Loucy (cell line): ENCODE measurements around the gene CHST7.

Experiments
- H2AFZ ChIP-seq: fragments of 200-600 bp; sonication (generic); 2 replicates; pipeline ENCODE4 v1.6.0; 2016; ENCODE audit warnings: antibody characterized with exemption, mild to moderate bottlenecking, low read length, moderate library complexity
- H3F3A ChIP-seq: fragments of 200-600 bp; 2 replicates; pipeline ENCODE4 v1.6.0; 2016; ENCODE audit warnings: antibody characterized with exemption, low read depth, mild to moderate bottlenecking
- H3K27me3 ChIP-seq: fragments of 200-600 bp; sonication (generic); 2 replicates; pipeline ENCODE4 v1.6.1; 2014; ENCODE audit warnings: low read length, mild to moderate bottlenecking; ENCODE audit not compliant: insufficient read depth, poor library complexity, severe bottlenecking
- H3K36me3 ChIP-seq: fragments of 200-600 bp; sonication (generic); 2 replicates; pipeline ENCODE4 v1.6.1; 2016; ENCODE audit warnings: low read length; ENCODE audit not compliant: insufficient read depth
- H3K4me1 ChIP-seq: fragments of 200-600 bp; sonication (generic); 2 replicates; pipeline ENCODE4 v1.5.1; 2014; ENCODE audit warnings: low read length, mild to moderate bottlenecking; ENCODE audit not compliant: insufficient read depth, poor library complexity, severe bottlenecking
- H3K4me2 ChIP-seq: fragments of 200-600 bp; sonication (generic); 2 replicates; pipeline ENCODE4 v1.6.0; 2014; ENCODE audit warnings: antibody characterized with exemption, low read length, low read depth, mild to moderate bottlenecking; ENCODE audit not compliant: poor library complexity, severe bottlenecking
- H3K4me3 ChIP-seq: fragments of 200-600 bp; sonication (generic); 2 replicates; pipeline ENCODE4 v1.5.1; 2014; ENCODE audit warnings: low read length, mild to moderate bottlenecking, mixed read lengths; ENCODE audit not compliant: poor library complexity, severe bottlenecking
- H3K79me2 ChIP-seq: fragments of 200-600 bp; sonication (generic); 2 replicates; pipeline ENCODE4 v1.6.1; 2014; ENCODE audit warnings: low read length; ENCODE audit not compliant: insufficient read depth
- H3K9ac ChIP-seq: fragments of 200-600 bp; sonication (generic); 2 replicates; pipeline ENCODE4 v1.6.0; 2014; ENCODE audit warnings: mild to moderate bottlenecking, low read depth, low read length, moderate library complexity; ENCODE audit not compliant: poor library complexity, severe bottlenecking
- H3K9me2 ChIP-seq: fragments of 200-600 bp; sonication (generic); replicated peaks from 2 replicates; pipeline ENCODE4 v1.6.1; 2016; ENCODE audit warnings: low read depth, low read length, mixed read lengths
- H3K9me3 ChIP-seq: fragments of 200-600 bp; sonication (generic); 2 replicates; pipeline ENCODE4 v1.6.1; 2014; ENCODE audit warnings: mild to moderate bottlenecking, antibody characterized with exemption, low read length, low read depth; ENCODE audit not compliant: insufficient read depth
- H4K20me1 ChIP-seq: fragments of 200-600 bp; sonication (generic); 2 replicates; pipeline ENCODE4 v1.6.0; 2014; ENCODE audit warnings: antibody characterized with exemption, low read length, mild to moderate bottlenecking; ENCODE audit not compliant: insufficient read depth, poor library complexity, severe bottlenecking
- EZH2phosphoT487 ChIP-seq: fragments of 200-600 bp; IDR thresholded peaks from 2 replicates; pipeline ENCODE4 v1.6.1; 2018; ENCODE audit warnings: antibody characterized with exemption, mild to moderate bottlenecking, moderate library complexity, borderline replicate concordance
- TF ChIP-seq, protein P1 (sequence below): fragments of 200-600 bp; sonication (generic); conservative IDR thresholded peaks from 2 replicates; pipeline ENCODE4 v1.5.1; 2014; ENCODE audit warnings: mild to moderate bottlenecking, antibody characterized with exemption, low read length

CHST7 gene

DNA sequence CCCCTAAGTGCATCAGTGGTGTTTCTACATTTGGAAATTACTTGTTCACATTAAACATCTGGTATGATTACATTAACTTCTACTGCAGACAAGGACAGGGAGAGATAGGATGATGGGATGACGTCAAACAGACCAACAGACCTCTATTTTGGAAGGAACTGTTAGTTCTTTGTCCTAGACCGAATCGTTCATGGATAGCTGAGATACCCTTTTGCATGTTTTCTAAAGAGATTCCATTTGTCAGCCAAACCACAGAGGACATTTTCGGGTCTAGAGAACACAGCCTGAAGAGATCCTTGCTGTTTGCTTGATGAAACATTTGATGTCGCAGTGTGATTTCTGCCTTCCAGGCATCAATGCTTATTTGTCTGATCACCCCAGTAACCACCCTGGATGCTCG is 27.7 kb downstream of the CHST7 start:
- Histone ChIP-seq H3F3A (no peaks in the 10 kb centered on the region), H3K27me3 (no peaks in the 10 kb centered on the region), H4K20me1 (no peaks in the 10 kb centered on the region), H2AFZ (no peak overlapping the region), H3K9me2 (no peaks in the 10 kb centered on the region), H3K79me2 (no peaks in the 10 kb centered on the region), H3K4me3 (no peak overlapping the region), H3K36me3 (no peaks in the 10 kb centered on the region), H3K9ac (no peak overlapping the region), H3K9me3 (no peaks in the 10 kb centered on the region), H3K4me1 (no peaks in the 10 kb centered on the region), H3K4me2 (no peak overlapping the region)
- TF ChIP-seq EZH2phosphoT487 = no peak
- TF ChIP-seq, protein P1, sequence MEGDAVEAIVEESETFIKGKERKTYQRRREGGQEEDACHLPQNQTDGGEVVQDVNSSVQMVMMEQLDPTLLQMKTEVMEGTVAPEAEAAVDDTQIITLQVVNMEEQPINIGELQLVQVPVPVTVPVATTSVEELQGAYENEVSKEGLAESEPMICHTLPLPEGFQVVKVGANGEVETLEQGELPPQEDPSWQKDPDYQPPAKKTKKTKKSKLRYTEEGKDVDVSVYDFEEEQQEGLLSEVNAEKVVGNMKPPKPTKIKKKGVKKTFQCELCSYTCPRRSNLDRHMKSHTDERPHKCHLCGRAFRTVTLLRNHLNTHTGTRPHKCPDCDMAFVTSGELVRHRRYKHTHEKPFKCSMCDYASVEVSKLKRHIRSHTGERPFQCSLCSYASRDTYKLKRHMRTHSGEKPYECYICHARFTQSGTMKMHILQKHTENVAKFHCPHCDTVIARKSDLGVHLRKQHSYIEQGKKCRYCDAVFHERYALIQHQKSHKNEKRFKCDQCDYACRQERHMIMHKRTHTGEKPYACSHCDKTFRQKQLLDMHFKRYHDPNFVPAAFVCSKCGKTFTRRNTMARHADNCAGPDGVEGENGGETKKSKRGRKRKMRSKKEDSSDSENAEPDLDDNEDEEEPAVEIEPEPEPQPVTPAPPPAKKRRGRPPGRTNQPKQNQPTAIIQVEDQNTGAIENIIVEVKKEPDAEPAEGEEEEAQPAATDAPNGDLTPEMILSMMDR = no peak

DNA sequence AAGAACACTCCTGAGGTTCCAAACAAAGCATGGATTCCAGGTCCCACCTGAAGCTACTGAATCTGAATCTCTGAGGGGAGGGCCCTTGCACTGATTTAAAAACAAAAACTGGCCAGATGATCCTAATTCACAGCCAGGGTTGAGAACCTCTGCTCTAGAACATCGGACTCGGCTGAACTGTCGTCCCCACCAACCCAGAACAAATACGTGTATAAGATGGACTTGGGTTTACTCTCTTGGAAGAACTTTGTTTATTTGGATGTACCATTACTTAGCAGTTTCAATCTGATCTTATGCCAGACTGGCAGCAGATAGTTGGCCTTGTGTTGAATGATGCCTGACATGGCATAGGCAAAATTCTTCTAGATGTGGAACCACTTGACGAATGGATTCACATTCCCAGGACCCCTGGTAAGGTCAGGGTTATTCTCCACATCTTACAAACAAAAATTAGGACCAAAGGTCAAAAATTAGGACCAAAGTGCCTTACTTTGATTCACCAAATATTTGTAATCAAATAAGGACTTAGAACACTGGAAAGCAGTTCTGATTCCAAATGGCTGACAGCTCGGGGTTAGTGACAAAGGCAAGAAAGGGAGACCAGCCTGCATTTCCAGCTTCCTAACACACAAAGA is 29.0 kb downstream of the CHST7 start:
- Histone ChIP-seq H3K9me2 (no peaks in the 10 kb centered on the region), H3K4me1 (no peaks in the 10 kb centered on the region), H2AFZ (no peak overlapping the region), H3K9ac (no peak overlapping the region), H3K4me3 (no peak overlapping the region), H3K27me3 (no peaks in the 10 kb centered on the region), H3K36me3 (no peaks in the 10 kb centered on the region), H3K4me2 (no peak overlapping the region), H3K9me3 (no peaks in the 10 kb centered on the region), H3F3A (no peaks in the 10 kb centered on the region), H4K20me1 (no peaks in the 10 kb centered on the region), H3K79me2 (no peaks in the 10 kb centered on the region)
- TF ChIP-seq, protein P1 = no peak
- no peak for TF ChIP-seq EZH2phosphoT487

DNA sequence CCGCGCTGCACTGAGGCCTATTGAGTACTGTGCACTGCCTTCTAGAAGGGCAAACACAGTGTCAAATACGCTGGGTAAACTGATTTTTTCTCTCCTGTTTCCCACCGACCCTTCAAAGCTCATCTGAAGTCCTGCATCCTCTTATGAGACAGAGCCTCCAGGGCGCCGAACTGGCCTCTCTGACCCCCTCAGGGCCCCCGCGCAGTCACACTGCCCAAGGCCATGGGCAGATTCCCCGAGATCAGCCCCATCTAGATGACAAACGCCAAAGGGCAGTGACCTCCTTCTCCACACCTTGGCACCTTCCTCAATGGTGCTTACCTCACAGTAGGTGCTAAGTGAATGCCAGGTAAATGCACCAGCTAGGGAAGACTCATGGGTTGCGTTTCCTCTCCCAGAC is 34.4 kb downstream of the CHST7 start:
- Histone ChIP-seq H4K20me1 (no peaks in the 10 kb centered on the region), H2AFZ (no peak overlapping the region), H3K36me3 (no peaks in the 10 kb centered on the region), H3K4me1 (no peaks in the 10 kb centered on the region), H3K79me2 (no peaks in the 10 kb centered on the region), H3K27me3 (no peaks in the 10 kb centered on the region), H3K4me3 (no peak overlapping the region), H3F3A (no peaks in the 10 kb centered on the region), H3K9ac (no peak overlapping the region), H3K4me2 (no peak overlapping the region), H3K9me2 (no peaks in the 10 kb centered on the region), H3K9me3 (no peaks in the 10 kb centered on the region)
- no peak for TF ChIP-seq EZH2phosphoT487
- TF ChIP-seq, protein P1 = no peak
